Medulla oblongata (tissue), 1 donor: Measurements from ENCODE around the gene CDHR5.
A peak's percentile ranks its signal among the peaks of the same experiment; 100 is the strongest.

Experiments used
- DNase-seq: peaks from one replicate; pipeline ENCODE4 v3.0.0-alpha.2; 2015; ENCODE audit errors: extremely low spot score

Gene CDHR5

GRCh38 chr11:568306-569157, 56.2 kb downstream of the CDHR5 start:
- DNase-seq: peak; percentile 93

GRCh38 chr11:567629-568292, 57.0 kb downstream of the CDHR5 start:
- DNase-seq: no peak

GRCh38 chr11:567011-567628, 57.6 kb downstream of the CDHR5 start:
- no peak for DNase-seq
